ENCODE data around the gene TSHB.

The TSHB gene

DNA sequence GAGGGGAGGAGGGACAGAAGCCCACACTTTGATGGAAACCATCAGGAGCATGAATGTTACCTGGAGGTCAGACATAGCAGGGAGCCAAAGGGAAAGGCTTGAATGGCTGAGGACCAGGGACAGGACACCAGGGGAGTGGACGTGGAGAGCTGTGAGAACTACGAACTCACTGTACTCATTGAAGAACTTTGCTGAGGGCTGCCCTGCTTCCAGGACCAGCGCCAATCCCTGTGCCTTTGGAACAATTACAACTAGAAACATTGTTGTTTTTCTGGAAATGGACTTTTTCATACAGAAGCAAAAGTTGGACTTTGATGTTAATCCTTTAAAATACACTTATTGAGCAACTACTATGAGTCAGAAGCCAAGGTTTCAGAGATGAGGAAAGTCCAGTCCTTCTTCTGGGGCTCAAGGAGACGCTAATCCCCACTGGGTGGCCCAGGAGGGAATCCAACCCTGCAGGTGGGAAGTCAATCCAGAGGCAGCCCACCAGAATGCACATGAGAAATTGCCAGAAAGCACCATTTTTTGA, 46.8 kb downstream of the TSHB start:
- no peaks in the 10 kb centered on the region for H3K4me1 ChIP-seq (ENCODE audit: insufficient read depth, low read length)
- no peak overlapping the region for H3K9ac ChIP-seq (ENCODE audit: low read depth, low read length)
- H3K27ac ChIP-seq (ENCODE audit: low read length): no peak overlapping the region
- no peaks in the 10 kb centered on the region for H3K36me3 ChIP-seq (ENCODE audit: insufficient read depth, low read depth, low read length)
- no peaks in the 10 kb centered on the region for H3K27me3 ChIP-seq (ENCODE audit: insufficient read depth, low read length)
- H3K4me3 ChIP-seq (ENCODE audit: low read length): no peak overlapping the region
- no peaks in the 10 kb centered on the region for H3K9me3 ChIP-seq (ENCODE audit: insufficient read depth, low read depth, low read length)

GRCh38 chr1:115077286-115077983, 47.8 kb downstream of the TSHB start:
- no peak overlapping the region for H3K27ac ChIP-seq (ENCODE audit: low read length)
- no peak overlapping the region for H3K9ac ChIP-seq (ENCODE audit: low read depth, low read length)
- no peaks in the 10 kb centered on the region for H3K27me3 ChIP-seq (ENCODE audit: insufficient read depth, low read length)
- H3K4me3 ChIP-seq (ENCODE audit: low read length): no peak overlapping the region
- no peaks in the 10 kb centered on the region for H3K9me3 ChIP-seq (ENCODE audit: insufficient read depth, low read depth, low read length)
- H3K36me3 ChIP-seq (ENCODE audit: insufficient read depth, low read depth, low read length): no peaks in the 10 kb centered on the region
- H3K4me1 ChIP-seq (ENCODE audit: insufficient read depth, low read length): 0 out of 2 replicates have a peak, but pooled peaks cover under 1% of the 10 kb centered on the region

DNA sequence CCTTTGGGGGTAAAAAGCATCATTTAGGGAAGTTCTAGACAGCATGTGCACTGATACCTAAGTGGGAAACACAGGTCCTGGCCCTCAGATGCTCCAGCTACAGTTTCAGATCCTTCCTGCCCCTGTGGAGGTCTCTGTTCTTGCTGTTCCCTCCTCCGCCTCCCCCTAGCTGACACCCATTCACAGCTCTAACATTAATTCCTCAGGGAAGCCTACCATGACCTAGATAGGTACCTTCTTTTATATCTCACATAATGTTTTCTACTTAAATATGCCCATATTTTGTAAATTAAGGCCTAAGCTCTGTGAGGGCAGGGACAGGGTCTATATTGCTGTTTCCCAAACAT, 48.3 kb downstream of the TSHB start:
- no peaks in the 10 kb centered on the region for H3K9me3 ChIP-seq (ENCODE audit: insufficient read depth, low read depth, low read length)
- H3K4me3 ChIP-seq (ENCODE audit: low read length): no peak overlapping the region
- 0 out of 2 replicates have a peak, but pooled peaks cover 4% of the 10 kb centered on the region for H3K4me1 ChIP-seq (ENCODE audit: insufficient read depth, low read length)
- no peaks in the 10 kb centered on the region for H3K27me3 ChIP-seq (ENCODE audit: insufficient read depth, low read length)
- H3K27ac ChIP-seq (ENCODE audit: low read length): no peak overlapping the region
- H3K9ac ChIP-seq (ENCODE audit: low read depth, low read length): no peak overlapping the region
- H3K36me3 ChIP-seq (ENCODE audit: insufficient read depth, low read depth, low read length): no peaks in the 10 kb centered on the region

DNA sequence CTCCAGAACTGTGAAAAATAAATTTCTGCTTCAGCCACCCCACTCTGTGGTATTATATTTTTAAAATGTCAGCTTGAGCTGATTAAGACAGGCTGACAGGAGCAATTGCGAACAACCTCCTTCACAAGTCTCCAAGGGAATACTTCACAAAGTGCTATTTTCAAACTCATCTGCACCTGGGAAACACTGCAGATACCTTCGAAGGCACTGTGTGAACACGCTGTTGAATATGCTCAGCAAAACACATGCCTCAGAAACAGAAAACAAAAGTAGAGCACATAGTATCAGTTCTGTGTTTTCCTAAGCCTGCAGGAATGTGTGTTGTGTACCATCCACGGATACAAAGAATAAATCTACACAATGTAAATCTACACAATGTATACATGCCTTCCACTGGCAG, 49.1 kb downstream of the TSHB start:
- no peaks in the 10 kb centered on the region for H3K27me3 ChIP-seq (ENCODE audit: insufficient read depth, low read length)

GRCh38 chr1:115082949-115083348, 53.3 kb downstream of the TSHB start:
- peaks cover 2% of the 10 kb centered on the region; the same call in 1 of the 2 replicates for H3K27me3 ChIP-seq (ENCODE audit: insufficient read depth, low read length)
- H3K4me3 ChIP-seq (ENCODE audit: low read length): no peak overlapping the region
- peaks cover 16% of the 10 kb centered on the region for H3K4me1 ChIP-seq (ENCODE audit: insufficient read depth, low read length)
- no peak overlapping the region for H3K9ac ChIP-seq (ENCODE audit: low read depth, low read length)
- H3K27ac ChIP-seq (ENCODE audit: low read length): no peak overlapping the region
- no peaks in the 10 kb centered on the region for H3K9me3 ChIP-seq (ENCODE audit: insufficient read depth, low read depth, low read length)
- no peaks in the 10 kb centered on the region for H3K36me3 ChIP-seq (ENCODE audit: insufficient read depth, low read depth, low read length)

More for the DNA sequence above, 49.1 kb downstream of the TSHB start:
- Histone ChIP-seq H3K4me3 (ENCODE audit: low read length) (no peak overlapping the region), H3K9me3 (ENCODE audit: insufficient read depth, low read depth, low read length) (no peaks in the 10 kb centered on the region), H3K4me1 (ENCODE audit: insufficient read depth, low read length) (peaks cover 11% of the 10 kb centered on the region), H3K36me3 (ENCODE audit: insufficient read depth, low read depth, low read length) (no peaks in the 10 kb centered on the region), H3K9ac (ENCODE audit: low read depth, low read length) (no peak overlapping the region), H3K27ac (ENCODE audit: low read length) (no peak overlapping the region)

All from iPS-20b (cell line).